HepG2 (cell line): ENCODE measurements around the gene LAMA5. TPM values are rescaled to one million over a fixed set of nuclear protein-coding genes. Genes with fewer than 3 reads are reported as not detected.

Experiments used
- FOXP1 ChIP-seq, 2 experiments: fragments of 450-650 bp in 1 of 2; IDR thresholded peaks; 2 replicates each; pipeline ENCODE4 v1.6.1; 2017 to 2018; ENCODE audit warnings: antibody characterized with exemption in 1 of 2
- HNF4G ChIP-seq, 2 experiments: sonication (generic) in 1 of 2; formaldehyde crosslinking in 1 of 2; IDR thresholded peaks; 2 replicates each; pipeline versions ENCODE4 v1.4.0 to v1.6.1; 2011 to 2020; ENCODE audit warnings: borderline replicate concordance in 2 of 2, low read depth in 2 of 2, mild to moderate bottlenecking in 2 of 2, low read length in 1 of 2, missing genetic modification reagents in 1 of 2, moderate library complexity in 1 of 2
- MED1 ChIP-seq: sonication (generic); formaldehyde crosslinking; IDR thresholded peaks from 2 replicates; pipeline ENCODE4 v1.4.0; 2020; ENCODE audit warnings: missing genetic modification reagents
- MED13 ChIP-seq: sonication (generic); formaldehyde crosslinking; IDR thresholded peaks from 2 replicates; pipeline ENCODE4 v1.5.0; 2020; ENCODE audit warnings: missing genetic modification reagents
- MEIS1 ChIP-seq: sonication (generic); formaldehyde crosslinking; IDR thresholded peaks from 2 replicates; pipeline ENCODE4 v1.9.0; 2021; ENCODE audit warnings: mild to moderate bottlenecking, missing genetic modification reagents, moderate library complexity, borderline replicate concordance
- NFKB2 ChIP-seq: sonication (generic); formaldehyde crosslinking; IDR thresholded peaks from 2 replicates; pipeline ENCODE4 v1.4.0; 2020; ENCODE audit warnings: missing genetic modification reagents, borderline replicate concordance
- NR3C1 ChIP-seq: sonication (generic); formaldehyde crosslinking; IDR thresholded peaks from 2 replicates; pipeline ENCODE4 v1.4.0; 2020; ENCODE audit warnings: missing genetic modification reagents
- PAF1 ChIP-seq: IDR thresholded peaks from 2 replicates; pipeline ENCODE4 v1.6.1; 2016; ENCODE audit warnings: missing genetic modification reagents, missing compliant biosample characterization
- RBAK ChIP-seq: sonication (generic); formaldehyde crosslinking; IDR thresholded peaks from 2 replicates; pipeline ENCODE4 v1.5.1; 2020; ENCODE audit warnings: mild to moderate bottlenecking, missing genetic modification reagents
- SIX1 ChIP-seq: sonication (generic); formaldehyde crosslinking; IDR thresholded peaks from 2 replicates; pipeline ENCODE4 v1.4.0; 2020; ENCODE audit warnings: missing genetic modification reagents, borderline replicate concordance
- SMC3 ChIP-seq: IDR thresholded peaks from 2 replicates; pipeline ENCODE4 v1.6.1; 2011; ENCODE audit warnings: low read length, improper control_type of control experiment
- XRCC5 ChIP-seq: fragments of 200-400 bp; formaldehyde crosslinking; optimal IDR thresholded peaks from 2 replicates; pipeline ENCODE3; 2017; ENCODE audit warnings: mild to moderate bottlenecking, low read length
- ZNF101 ChIP-seq: sonication (generic); formaldehyde crosslinking; IDR thresholded peaks from 2 replicates; pipeline ENCODE4 v1.4.0; 2020; ENCODE audit warnings: mild to moderate bottlenecking, low read depth, missing genetic modification reagents, borderline replicate concordance
- polyA plus RNA-seq, 8 experiments: library from polyadenylated mRNA; depleted of rRNA in 3 of 8; stranded (reverse) in 7 of 8; unstranded in 1 of 8; fragments of >200 nt; fragmentation: Illumina TruSeq in 4 of 8; extraction: Trizol in 4 of 8; gene quantifications; 2 replicates each; pipeline versions ENCODE4 v1.2.1 to v1.2.3, GENCODE V29; 2011 to 2016; ENCODE audit warnings: low read depth in 4 of 8, missing spikeins in 1 of 8, mixed read lengths in 1 of 8; ENCODE audit not compliant: insufficient read depth in 1 of 8
- total RNA-seq, 5 experiments: library from RNA; depleted of rRNA; stranded (reverse); fragments of >200 nt; fragmentation: Illumina TruSeq; extraction: Trizol; gene quantifications; 2 replicates each; pipeline ENCODE4 v1.2.3, GENCODE V29; 2016; ENCODE audit warnings: low read depth in 1 of 5
- TF ChIP-seq, protein P1 (sequence below): sonication (generic); formaldehyde crosslinking; IDR thresholded peaks from 2 replicates; pipeline ENCODE4 v1.8.1; 2023; ENCODE audit warnings: mild to moderate bottlenecking, missing genetic modification reagents, borderline replicate concordance
- TF ChIP-seq, protein P2 (sequence below): sonication (generic); formaldehyde crosslinking; IDR thresholded peaks from 2 replicates; pipeline ENCODE4 v1.4.0; 2020; ENCODE audit warnings: mild to moderate bottlenecking, missing genetic modification reagents
- TF ChIP-seq, protein P3 (sequence below): sonication (generic); formaldehyde crosslinking; IDR thresholded peaks from 2 replicates; pipeline ENCODE4 v1.5.1; 2020; ENCODE audit warnings: mild to moderate bottlenecking, missing genetic modification reagents, moderate library complexity
- TF ChIP-seq, protein P4 (sequence below): sonication (generic); formaldehyde crosslinking; IDR thresholded peaks from 2 replicates; pipeline ENCODE4 v1.5.0; 2020; ENCODE audit warnings: mild to moderate bottlenecking, missing genetic modification reagents, moderate library complexity
- TF ChIP-seq, protein P5 (sequence below): sonication (generic); formaldehyde crosslinking; IDR thresholded peaks from 2 replicates; pipeline ENCODE4 v1.8.1; 2023; ENCODE audit warnings: missing genetic modification reagents, inconsistent platforms, borderline replicate concordance
- TF ChIP-seq, protein P6 (sequence below): sonication (generic); IDR thresholded peaks from 2 replicates; pipeline ENCODE4 v1.6.1; 2016; ENCODE audit warnings: low read depth, borderline replicate concordance

The LAMA5 gene
- total and polyA plus RNA-seq, 2 of the 13 experiments (the other 11 are each of a cell fraction or from before 2014, with no cell fraction given), result 21.0 to 44.7 TPM

DNA sequence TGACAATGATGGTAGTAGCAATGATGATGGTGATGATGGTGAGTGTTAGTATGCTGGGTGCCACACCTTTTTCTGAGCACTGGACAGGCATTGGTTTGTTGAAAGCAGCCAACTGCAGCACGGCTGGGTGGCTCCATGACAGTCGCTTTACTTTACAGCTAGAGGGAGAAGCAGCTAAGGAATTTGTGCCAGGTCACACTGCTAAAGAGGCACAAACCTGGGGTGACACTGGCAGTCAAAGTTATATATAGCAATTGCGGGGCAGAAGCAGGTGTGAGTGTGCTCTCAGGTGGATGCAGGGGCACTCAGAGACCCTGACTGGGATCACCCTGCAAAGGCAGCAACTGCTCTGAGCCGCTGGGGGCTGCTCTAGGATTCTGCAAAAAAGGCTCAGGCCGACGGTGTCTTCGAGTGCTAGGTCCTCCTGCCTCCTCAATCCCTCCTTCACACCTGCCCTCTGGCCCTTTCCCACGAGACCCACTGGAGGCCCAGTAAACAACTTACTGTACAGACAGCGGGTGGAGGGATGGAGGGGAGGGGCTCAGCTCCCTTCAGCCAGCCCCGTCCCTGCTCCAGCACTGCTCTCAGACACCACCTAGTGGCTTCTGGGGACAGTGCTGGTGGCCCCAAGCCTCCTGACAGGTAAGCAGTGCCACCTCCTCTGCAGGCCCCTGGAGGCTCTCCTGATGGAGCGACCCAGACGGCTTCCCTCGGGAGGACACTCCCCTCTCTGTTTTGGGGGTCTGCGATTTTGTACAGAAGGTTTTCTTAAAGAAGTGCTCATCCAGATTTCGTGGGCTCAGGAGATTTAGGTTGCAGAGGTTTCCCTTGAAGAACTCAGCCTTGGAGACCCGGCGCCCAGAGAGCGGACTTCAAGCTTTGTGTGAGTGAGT is 15.4 kb upstream of the LAMA5 start (continued):
- TF ChIP-seq, protein P1, sequence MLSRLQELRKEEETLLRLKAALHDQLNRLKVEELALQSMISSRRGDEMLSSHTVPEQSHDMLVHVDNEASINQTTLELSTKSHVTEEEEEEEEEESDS (CRISPR knock-in tag), result no peak
- TF ChIP-seq NFKB2, result peak; percentile 92; the same call in 1 of the 2 replicates
- TF ChIP-seq HNF4G (IDR thresholded peaks at IDR 0.05; ENCODE audit: borderline replicate concordance, low read depth, low read length), result no peak; the same call in 1 of the 2 replicates
- no peak for TF ChIP-seq HNF4G (CRISPR knock-in tag; IDR thresholded peaks at IDR 0.05; ENCODE audit: borderline replicate concordance, low read depth)
- TF ChIP-seq ZNF101, result no peak
- TF ChIP-seq, protein P2, sequence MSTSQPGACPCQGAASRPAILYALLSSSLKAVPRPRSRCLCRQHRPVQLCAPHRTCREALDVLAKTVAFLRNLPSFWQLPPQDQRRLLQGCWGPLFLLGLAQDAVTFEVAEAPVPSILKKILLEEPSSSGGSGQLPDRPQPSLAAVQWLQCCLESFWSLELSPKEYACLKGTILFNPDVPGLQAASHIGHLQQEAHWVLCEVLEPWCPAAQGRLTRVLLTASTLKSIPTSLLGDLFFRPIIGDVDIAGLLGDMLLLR (CRISPR knock-in tag), result peak; percentile 90
- TF ChIP-seq, protein P3, sequence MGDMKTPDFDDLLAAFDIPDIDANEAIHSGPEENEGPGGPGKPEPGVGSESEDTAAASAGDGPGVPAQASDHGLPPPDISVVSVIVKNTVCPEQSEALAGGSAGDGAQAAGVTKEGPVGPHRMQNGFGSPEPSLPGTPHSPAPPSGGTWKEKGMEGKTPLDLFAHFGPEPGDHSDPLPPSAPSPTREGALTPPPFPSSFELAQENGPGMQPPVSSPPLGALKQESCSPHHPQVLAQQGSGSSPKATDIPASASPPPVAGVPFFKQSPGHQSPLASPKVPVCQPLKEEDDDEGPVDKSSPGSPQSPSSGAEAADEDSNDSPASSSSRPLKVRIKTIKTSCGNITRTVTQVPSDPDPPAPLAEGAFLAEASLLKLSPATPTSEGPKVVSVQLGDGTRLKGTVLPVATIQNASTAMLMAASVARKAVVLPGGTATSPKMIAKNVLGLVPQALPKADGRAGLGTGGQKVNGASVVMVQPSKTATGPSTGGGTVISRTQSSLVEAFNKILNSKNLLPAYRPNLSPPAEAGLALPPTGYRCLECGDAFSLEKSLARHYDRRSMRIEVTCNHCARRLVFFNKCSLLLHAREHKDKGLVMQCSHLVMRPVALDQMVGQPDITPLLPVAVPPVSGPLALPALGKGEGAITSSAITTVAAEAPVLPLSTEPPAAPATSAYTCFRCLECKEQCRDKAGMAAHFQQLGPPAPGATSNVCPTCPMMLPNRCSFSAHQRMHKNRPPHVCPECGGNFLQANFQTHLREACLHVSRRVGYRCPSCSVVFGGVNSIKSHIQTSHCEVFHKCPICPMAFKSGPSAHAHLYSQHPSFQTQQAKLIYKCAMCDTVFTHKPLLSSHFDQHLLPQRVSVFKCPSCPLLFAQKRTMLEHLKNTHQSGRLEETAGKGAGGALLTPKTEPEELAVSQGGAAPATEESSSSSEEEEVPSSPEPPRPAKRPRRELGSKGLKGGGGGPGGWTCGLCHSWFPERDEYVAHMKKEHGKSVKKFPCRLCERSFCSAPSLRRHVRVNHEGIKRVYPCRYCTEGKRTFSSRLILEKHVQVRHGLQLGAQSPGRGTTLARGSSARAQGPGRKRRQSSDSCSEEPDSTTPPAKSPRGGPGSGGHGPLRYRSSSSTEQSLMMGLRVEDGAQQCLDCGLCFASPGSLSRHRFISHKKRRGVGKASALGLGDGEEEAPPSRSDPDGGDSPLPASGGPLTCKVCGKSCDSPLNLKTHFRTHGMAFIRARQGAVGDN (CRISPR knock-in tag), result peak; percentile 87
- TF ChIP-seq, protein P4, sequence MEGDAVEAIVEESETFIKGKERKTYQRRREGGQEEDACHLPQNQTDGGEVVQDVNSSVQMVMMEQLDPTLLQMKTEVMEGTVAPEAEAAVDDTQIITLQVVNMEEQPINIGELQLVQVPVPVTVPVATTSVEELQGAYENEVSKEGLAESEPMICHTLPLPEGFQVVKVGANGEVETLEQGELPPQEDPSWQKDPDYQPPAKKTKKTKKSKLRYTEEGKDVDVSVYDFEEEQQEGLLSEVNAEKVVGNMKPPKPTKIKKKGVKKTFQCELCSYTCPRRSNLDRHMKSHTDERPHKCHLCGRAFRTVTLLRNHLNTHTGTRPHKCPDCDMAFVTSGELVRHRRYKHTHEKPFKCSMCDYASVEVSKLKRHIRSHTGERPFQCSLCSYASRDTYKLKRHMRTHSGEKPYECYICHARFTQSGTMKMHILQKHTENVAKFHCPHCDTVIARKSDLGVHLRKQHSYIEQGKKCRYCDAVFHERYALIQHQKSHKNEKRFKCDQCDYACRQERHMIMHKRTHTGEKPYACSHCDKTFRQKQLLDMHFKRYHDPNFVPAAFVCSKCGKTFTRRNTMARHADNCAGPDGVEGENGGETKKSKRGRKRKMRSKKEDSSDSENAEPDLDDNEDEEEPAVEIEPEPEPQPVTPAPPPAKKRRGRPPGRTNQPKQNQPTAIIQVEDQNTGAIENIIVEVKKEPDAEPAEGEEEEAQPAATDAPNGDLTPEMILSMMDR (CRISPR knock-in tag), result peak; percentile 100
- peak; percentile 50; the same call in 1 of the 2 replicates for TF ChIP-seq MED13 (CRISPR knock-in tag)
- no peak for TF ChIP-seq SIX1 (CRISPR knock-in tag)
- TF ChIP-seq PAF1 (CRISPR knock-in tag), result peak; percentile 94; the same call in 1 of the 2 replicates
- TF ChIP-seq, protein P5, sequence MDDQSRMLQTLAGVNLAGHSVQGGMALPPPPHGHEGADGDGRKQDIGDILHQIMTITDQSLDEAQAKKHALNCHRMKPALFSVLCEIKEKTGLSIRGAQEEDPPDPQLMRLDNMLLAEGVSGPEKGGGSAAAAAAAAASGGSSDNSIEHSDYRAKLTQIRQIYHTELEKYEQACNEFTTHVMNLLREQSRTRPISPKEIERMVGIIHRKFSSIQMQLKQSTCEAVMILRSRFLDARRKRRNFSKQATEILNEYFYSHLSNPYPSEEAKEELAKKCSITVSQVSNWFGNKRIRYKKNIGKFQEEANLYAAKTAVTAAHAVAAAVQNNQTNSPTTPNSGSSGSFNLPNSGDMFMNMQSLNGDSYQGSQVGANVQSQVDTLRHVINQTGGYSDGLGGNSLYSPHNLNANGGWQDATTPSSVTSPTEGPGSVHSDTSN (CRISPR knock-in tag), result no peak; the same call in 1 of the 2 replicates
- TF ChIP-seq MED1 (CRISPR knock-in tag), result peak; percentile 77
- TF ChIP-seq, protein P6, sequence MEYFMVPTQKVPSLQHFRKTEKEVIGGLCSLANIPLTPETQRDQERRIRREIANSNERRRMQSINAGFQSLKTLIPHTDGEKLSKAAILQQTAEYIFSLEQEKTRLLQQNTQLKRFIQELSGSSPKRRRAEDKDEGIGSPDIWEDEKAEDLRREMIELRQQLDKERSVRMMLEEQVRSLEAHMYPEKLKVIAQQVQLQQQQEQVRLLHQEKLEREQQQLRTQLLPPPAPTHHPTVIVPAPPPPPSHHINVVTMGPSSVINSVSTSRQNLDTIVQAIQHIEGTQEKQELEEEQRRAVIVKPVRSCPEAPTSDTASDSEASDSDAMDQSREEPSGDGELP, result peak; percentile 61; the same call in 1 of the 2 replicates
- TF ChIP-seq FOXP1 (IDR thresholded peaks at IDR 0.05), result no peak
- TF ChIP-seq FOXP1 (CRISPR knock-in tag; IDR thresholded peaks at IDR 0.05), result peak; percentile 83
- TF ChIP-seq RBAK (CRISPR knock-in tag), result no peak; the same call in 1 of the 2 replicates
- peak; percentile 94 for TF ChIP-seq SMC3
- peak; percentile 99 for TF ChIP-seq XRCC5
- TF ChIP-seq MEIS1 (CRISPR knock-in tag), result peak; percentile 96
- TF ChIP-seq NR3C1 (CRISPR knock-in tag), result no peak
